Measurements from ENCODE around the gene APRT. TPM values are rescaled to one million over a fixed set of nuclear protein-coding genes. Genes with fewer than 3 reads are reported as not detected.

Gene APRT
- total and polyA plus RNA-seq, 12 donors = 20.8 to 166 (median 36.9) TPM

GRCh38 chr16:88778541-88779065, 33.1 kb downstream of the APRT start:
- 88 to 89% methylated on average over 30 of the region's 30 CpGs for WGBS, 2 donors
- intact Hi-C loops (cut with DNase I) = no loop called here
- Histone ChIP-seq H3K27me3 (peaks cover 0 to 5% (median 0%) of the 10 kb centered on the region in 7 donors), H3K27ac (no peak overlapping the region), H3K4me1 (peaks cover 19 to 77% (median 58%) of the 10 kb centered on the region in 9 donors), H3K9me3 (no peaks in the 10 kb centered on the region), H3K4me3 (no peak overlapping the region), H3K36me3 (peaks cover 0 to 6% (median 0%) of the 10 kb centered on the region in 9 donors)
- TF ChIP-seq, protein P1, sequence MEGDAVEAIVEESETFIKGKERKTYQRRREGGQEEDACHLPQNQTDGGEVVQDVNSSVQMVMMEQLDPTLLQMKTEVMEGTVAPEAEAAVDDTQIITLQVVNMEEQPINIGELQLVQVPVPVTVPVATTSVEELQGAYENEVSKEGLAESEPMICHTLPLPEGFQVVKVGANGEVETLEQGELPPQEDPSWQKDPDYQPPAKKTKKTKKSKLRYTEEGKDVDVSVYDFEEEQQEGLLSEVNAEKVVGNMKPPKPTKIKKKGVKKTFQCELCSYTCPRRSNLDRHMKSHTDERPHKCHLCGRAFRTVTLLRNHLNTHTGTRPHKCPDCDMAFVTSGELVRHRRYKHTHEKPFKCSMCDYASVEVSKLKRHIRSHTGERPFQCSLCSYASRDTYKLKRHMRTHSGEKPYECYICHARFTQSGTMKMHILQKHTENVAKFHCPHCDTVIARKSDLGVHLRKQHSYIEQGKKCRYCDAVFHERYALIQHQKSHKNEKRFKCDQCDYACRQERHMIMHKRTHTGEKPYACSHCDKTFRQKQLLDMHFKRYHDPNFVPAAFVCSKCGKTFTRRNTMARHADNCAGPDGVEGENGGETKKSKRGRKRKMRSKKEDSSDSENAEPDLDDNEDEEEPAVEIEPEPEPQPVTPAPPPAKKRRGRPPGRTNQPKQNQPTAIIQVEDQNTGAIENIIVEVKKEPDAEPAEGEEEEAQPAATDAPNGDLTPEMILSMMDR (IDR thresholded peaks at IDR 0.05) = no peak
- DNase-seq (no peak), ATAC-seq (no peak)

GRCh38 chr16:88778271-88778525, 33.5 kb downstream of the APRT start:
- no peaks in the 10 kb centered on the region for H3K9me3 ChIP-seq
- WGBS, 2 donors = 94 to 96% methylated on average over 7 of the region's 7 CpGs
- peaks cover 0 to 6% (median 0%) of the 10 kb centered on the region in 9 donors for H3K36me3 ChIP-seq
- H3K4me1 ChIP-seq = peaks cover 19 to 77% (median 58%) of the 10 kb centered on the region in 9 donors
- no peak overlapping the region for H3K27ac ChIP-seq
- no peak overlapping the region for H3K4me3 ChIP-seq
- intact Hi-C loops (cut with DNase I) = no loop called here
- DNase-seq (no peak), ATAC-seq (no peak)
- TF ChIP-seq, protein P1 (IDR thresholded peaks at IDR 0.05) = no peak
- H3K27me3 ChIP-seq = peaks cover 0 to 5% (median 0%) of the 10 kb centered on the region in 7 donors

- ATAC-seq (no peak), DNase-seq (no peak)
- peaks cover 0 to 6% (median 0%) of the 10 kb centered on the region in 9 donors for H3K36me3 ChIP-seq
- no peak overlapping the region for H3K27ac ChIP-seq
- no peaks in the 10 kb centered on the region for H3K9me3 ChIP-seq
- intact Hi-C loops (cut with DNase I) = no loop called here
- no peak overlapping the region for H3K4me3 ChIP-seq
- TF ChIP-seq, protein P1 (IDR thresholded peaks at IDR 0.05) = no peak
- peaks cover 0 to 5% (median 0%) of the 10 kb centered on the region in 7 donors for H3K27me3 ChIP-seq
- 90 to 91% methylated on average over 34 of the region's 34 CpGs for whole genome bisulfite sequencing, 2 donors
- peaks cover 19 to 77% (median 58%) of the 10 kb centered on the region in 9 donors for H3K4me1 ChIP-seq
These were observed 34.1 kb downstream of the APRT start for GRCh38 chr16:88777471-88778270.

DNA sequence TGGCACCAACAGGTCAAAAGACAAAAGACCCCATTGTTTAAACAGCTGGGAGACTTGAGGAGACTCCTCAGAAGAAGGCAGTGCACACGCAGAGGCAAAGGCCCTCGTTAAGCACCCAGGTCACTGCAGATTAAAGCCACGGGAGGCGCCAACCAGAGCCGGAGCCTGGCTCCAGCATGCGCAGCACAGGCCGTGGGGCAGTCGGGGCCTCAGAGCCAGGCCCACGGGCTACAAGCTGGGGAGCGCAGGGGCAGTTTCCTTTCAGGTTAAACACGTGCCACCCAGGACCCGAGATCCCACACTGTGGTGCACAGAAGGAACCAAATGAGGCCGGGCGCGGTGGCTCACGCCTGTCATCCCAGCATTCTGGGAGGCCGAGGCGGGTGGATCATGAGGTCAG, 35.9 kb downstream of the APRT start:
- peaks cover 0 to 6% (median 0%) of the 10 kb centered on the region in 9 donors for H3K36me3 ChIP-seq
- peaks cover 0 to 5% (median 0%) of the 10 kb centered on the region in 7 donors for H3K27me3 ChIP-seq
- H3K4me3 ChIP-seq = no peak overlapping the region
- DNase-seq = no peak
- ATAC-seq = no peak
- TF ChIP-seq, protein P1 (IDR thresholded peaks at IDR 0.05) = no peak
- no peaks in the 10 kb centered on the region for H3K9me3 ChIP-seq
- intact Hi-C loops (cut with DNase I) = no loop called here
- 94% methylated on average over 18 of the region's 18 CpGs for WGBS, 2 donors
- H3K27ac ChIP-seq = no peak overlapping the region
- H3K4me1 ChIP-seq = peaks cover 17 to 75% (median 57%) of the 10 kb centered on the region in 9 donors

Measured in heart right ventricle (tissue), 16 donors.